ENCODE measurements around the gene TMEM167B. TPM values are rescaled to one million over a fixed set of nuclear protein-coding genes. Genes with fewer than 3 reads are reported as not detected.

The TMEM167B gene
- total RNA-seq, 4 donors from 2014 or later, result 24.8 to 52.3 (median 34.3) TPM

GRCh38 chr1:109083923-109084322 lies 6.6 kb upstream of the TMEM167B start:
- 44 to 86% methylated on average over 1 of the region's 1 CpG for WGBS, 2 donors
- TF ChIP-seq POLR2A (IDR thresholded peaks at IDR 0.05) (no peak), CTCF (IDR thresholded peaks at IDR 0.05) (no peak)
- DNase-seq (ENCODE audit: low spot score in 2 of 2), result no peak

GRCh38 chr1:109084563-109085517 lies 5.7 kb upstream of the TMEM167B start:
- peak in 1 of 2 donors; percentile 62 for DNase-seq (ENCODE audit: low spot score in 2 of 2)
- intact Hi-C loops (cut with DNase I; ENCODE audit: low total_unique reads), result no loop called here
- 77 to 79% methylated on average over 13 of the region's 13 CpGs for WGBS, 2 donors
- no peak overlapping the region for H3K4me3 ChIP-seq (ENCODE audit: low read depth, poor library complexity, severe bottlenecking)
- TF ChIP-seq CTCF (IDR thresholded peaks at IDR 0.05) (no peak), POLR2A (IDR thresholded peaks at IDR 0.05) (no peak)

More at GRCh38 chr1:109083923-109084322, 6.6 kb upstream of the TMEM167B start:
- H3K4me3 ChIP-seq (ENCODE audit: low read depth, poor library complexity, severe bottlenecking), result no peak overlapping the region
- intact Hi-C loops (cut with DNase I; ENCODE audit: low total_unique reads), result no loop called here

GRCh38 chr1:109089242-109090015 lies 1.1 kb upstream of the TMEM167B start:
- no peak for TF ChIP-seq POLR2A (IDR thresholded peaks at IDR 0.05)
- TF ChIP-seq CTCF (IDR thresholded peaks at IDR 0.05), result no peak
- intact Hi-C loops (cut with DNase I; ENCODE audit: low total_unique reads), result no loop called here
- no peak overlapping the region for H3K4me3 ChIP-seq (ENCODE audit: low read depth, poor library complexity, severe bottlenecking)
- 69 to 78% methylated on average over 31 of the region's 31 CpGs for WGBS, 2 donors
- DNase-seq (ENCODE audit: low spot score in 2 of 2), result no peak

GRCh38 chr1:109091078-109091838 lies 694 bp downstream of the TMEM167B start:
- intact Hi-C loops (cut with DNase I; ENCODE audit: low total_unique reads), result no loop called here
- DNase-seq (ENCODE audit: low spot score in 2 of 2), result no peak
- TF ChIP-seq POLR2A (IDR thresholded peaks at IDR 0.05) (no peak), CTCF (IDR thresholded peaks at IDR 0.05) (no peak)
- H3K4me3 ChIP-seq (ENCODE audit: low read depth, poor library complexity, severe bottlenecking), result peak overlapping the region; percentile 68
- WGBS, 2 donors, result 2 to 3% methylated on average over 13 of the region's 13 CpGs

- no peak for DNase-seq (ENCODE audit: low spot score in 2 of 2)
- TF ChIP-seq CTCF (IDR thresholded peaks at IDR 0.05) (no peak), POLR2A (IDR thresholded peaks at IDR 0.05) (no peak)
- peak overlapping the region; percentile 68 for H3K4me3 ChIP-seq (ENCODE audit: low read depth, poor library complexity, severe bottlenecking)
- intact Hi-C loops (cut with DNase I; ENCODE audit: low total_unique reads), result no loop called here
- 0 to 3% methylated on average over 1 of the region's 1 CpG for WGBS, 2 donors
Observed at GRCh38 chr1:109091839-109092193, 1.3 kb downstream of the TMEM167B start.
